Body of pancreas (tissue), 4 donors: ENCODE results near the gene SPRN.

Experiments
- CTCF ChIP-seq, 7 experiments: fragments of 450-650 bp in 4 of 7; fragments of 200-600 bp in 3 of 7; sonication (generic) in 3 of 7; IDR thresholded peaks; one replicate each; pipeline ENCODE4 v1.5.1; 2016 to 2019; ENCODE audit warnings: antibody characterized with exemption in 7 of 7
- POLR2A ChIP-seq, 3 donors: fragments of 450-650 bp; IDR thresholded peaks; one replicate each; pipeline ENCODE4 v1.6.1; 2016; ENCODE audit warnings: antibody characterized with exemption in 3 of 3, mild to moderate bottlenecking in 2 of 3

- TF ChIP-seq CTCF (IDR thresholded peaks at IDR 0.05) (no peak), POLR2A (IDR thresholded peaks at IDR 0.05) (no peak)
These were observed 47.2 kb downstream of the SPRN start for GRCh38 chr10:133377025-133377817.
